WTC11 (cell line): ENCODE results near the gene FYCO1. TPM values are rescaled to one million over a fixed set of nuclear protein-coding genes. Genes with fewer than 3 reads are reported as not detected.

Source experiments
- ATAC-seq: fragments of 200-7000 bp; cut with Tn5 transposase; 2 replicates; pipeline ENCODE4 v1.10.0; 2021; ENCODE audit warnings: mild to moderate bottlenecking, moderate library complexity
- CTCF ChIA-PET: fragments of 300-600 bp; sonication (Branson Sonifier 250); formaldehyde crosslinking; loops from one replicate; lab custom pipeline; 2021; ENCODE audit warnings: antibody characterized with exemption; lab: Charles Lee
- POLR2A ChIA-PET: fragments of 350-600 bp; sonication (Branson Sonifier 250); formaldehyde crosslinking; loops from one replicate; lab custom pipeline; 2021; ENCODE audit warnings: antibody characterized with exemption; lab: Charles Lee
- DNase-seq: peaks from one replicate; pipeline ENCODE4 v3.0.0; 2021; ENCODE audit warnings: low spot score
- H3K27ac Mint-ChIP-seq: 2 replicates; pipeline ENCODE4 v1.8.0; 2021; ENCODE audit warnings: mixed read lengths
- H3K27me3 Mint-ChIP-seq: 2 replicates; pipeline ENCODE4 v1.8.0; 2021; ENCODE audit warnings: low read depth, mild to moderate bottlenecking, moderate library complexity, mixed read lengths
- H3K36me3 Mint-ChIP-seq: 2 replicates; pipeline ENCODE4 v1.8.0; 2021; ENCODE audit warnings: mixed read lengths
- H3K4me1 Mint-ChIP-seq: 2 replicates; pipeline ENCODE4 v1.8.0; 2022; ENCODE audit warnings: mixed read lengths
- H3K4me3 Mint-ChIP-seq: 2 replicates; pipeline ENCODE4 v1.8.0; 2021; ENCODE audit warnings: mild to moderate bottlenecking, moderate library complexity, mixed read lengths
- H3K9me3 Mint-ChIP-seq: 2 replicates; pipeline ENCODE4 v1.8.0; 2021; ENCODE audit warnings: mixed read lengths
- ATF2 ChIP-seq: sonication (generic); formaldehyde crosslinking; IDR thresholded peaks from 2 replicates; pipeline ENCODE4 v1.8.1; 2022; ENCODE audit warnings: low read depth, missing genetic modification reagents, borderline replicate concordance
- CREB1 ChIP-seq: sonication (generic); formaldehyde crosslinking; IDR thresholded peaks from 2 replicates; pipeline ENCODE4 v1.8.0; 2023; ENCODE audit warnings: mild to moderate bottlenecking, missing genetic modification reagents
- ELF4 ChIP-seq: sonication (generic); formaldehyde crosslinking; IDR thresholded peaks from 2 replicates; pipeline ENCODE4 v1.8.1; 2022; ENCODE audit warnings: low read depth, mild to moderate bottlenecking, moderate library complexity, missing genetic modification reagents
- IRF2 ChIP-seq: sonication (generic); formaldehyde crosslinking; IDR thresholded peaks from 2 replicates; pipeline ENCODE4 v1.8.0; 2022; ENCODE audit warnings: low read depth, missing genetic modification reagents, borderline replicate concordance
- MAX ChIP-seq: sonication (generic); formaldehyde crosslinking; IDR thresholded peaks from 2 replicates; pipeline ENCODE4 v1.8.0; 2022; ENCODE audit warnings: mild to moderate bottlenecking, missing genetic modification reagents
- MXD4 ChIP-seq: fragments of 250-450 bp; sonication (Bioruptor Pico); IDR thresholded peaks from 2 replicates; pipeline ENCODE4 v1.8.0; 2021; ENCODE audit warnings: mild to moderate bottlenecking, moderate library complexity, borderline replicate concordance
- NFATC4 ChIP-seq: fragments of 250-450 bp; sonication (Bioruptor Pico); IDR thresholded peaks from 2 replicates; pipeline ENCODE4 v1.9.0; 2021; ENCODE audit warnings: mild to moderate bottlenecking
- NFE2L1 ChIP-seq: sonication (generic); formaldehyde crosslinking; IDR thresholded peaks from 2 replicates; pipeline ENCODE4 v1.8.1; 2023; ENCODE audit warnings: missing genetic modification reagents
- NR1H2 ChIP-seq: sonication (generic); formaldehyde crosslinking; IDR thresholded peaks from 2 replicates; pipeline ENCODE4 v1.9.0; 2021; ENCODE audit warnings: mild to moderate bottlenecking, moderate library complexity, missing genetic modification reagents
- RORB ChIP-seq: fragments of 250-450 bp; sonication (Bioruptor Pico); IDR thresholded peaks from 2 replicates; pipeline ENCODE4 v1.9.0; 2021; ENCODE audit warnings: mild to moderate bottlenecking
- SMAD3 ChIP-seq: sonication (generic); formaldehyde crosslinking; IDR thresholded peaks from 2 replicates; pipeline ENCODE4 v1.8.0; 2022; ENCODE audit warnings: missing genetic modification reagents, mild to moderate bottlenecking, borderline replicate concordance
- ZMAT4 ChIP-seq: fragments of 250-450 bp; sonication (Bioruptor Pico); IDR thresholded peaks from 2 replicates; pipeline ENCODE4 v1.9.0; 2021; ENCODE audit warnings: mild to moderate bottlenecking
- ZNF219 ChIP-seq: sonication (generic); formaldehyde crosslinking; IDR thresholded peaks from 2 replicates; pipeline ENCODE4 v1.8.0; 2023; ENCODE audit warnings: missing genetic modification reagents, mild to moderate bottlenecking, borderline replicate concordance
- ZNF317 ChIP-seq: sonication (generic); formaldehyde crosslinking; IDR thresholded peaks from 2 replicates; pipeline ENCODE4 v1.8.1; 2023; ENCODE audit warnings: low read depth, mild to moderate bottlenecking, moderate library complexity, missing genetic modification reagents, borderline replicate concordance
- ZNF423 ChIP-seq: fragments of 250-450 bp; sonication (Bioruptor Pico); IDR thresholded peaks from 2 replicates; pipeline ENCODE4 v2.1.2; 2022; ENCODE audit warnings: mild to moderate bottlenecking, moderate library complexity
- total RNA-seq: library from RNA; stranded (reverse); gene quantifications from 3 replicates; pipeline ENCODE4 v1.2.3, GENCODE V29; 2021
- TF ChIP-seq, protein P1 (sequence below): fragments of 250-450 bp; sonication (Bioruptor Pico); IDR thresholded peaks from 2 replicates; pipeline ENCODE4 v2.1.2; 2022; ENCODE audit warnings: mild to moderate bottlenecking, moderate library complexity
- TF ChIP-seq, protein P2 (sequence below): sonication (generic); formaldehyde crosslinking; IDR thresholded peaks from 2 replicates; pipeline ENCODE4 v1.8.1; 2023; ENCODE audit warnings: mild to moderate bottlenecking, missing genetic modification reagents, moderate library complexity
- TF ChIP-seq, protein P3 (sequence below): sonication (generic); formaldehyde crosslinking; IDR thresholded peaks from 2 replicates; pipeline ENCODE4 v1.8.0; 2022; ENCODE audit warnings: mild to moderate bottlenecking, missing genetic modification reagents
- TF ChIP-seq, protein P4 (sequence below): sonication (generic); formaldehyde crosslinking; IDR thresholded peaks from 2 replicates; pipeline ENCODE4 v1.8.1; 2023; ENCODE audit warnings: mild to moderate bottlenecking, moderate library complexity, missing genetic modification reagents
- TF ChIP-seq, protein P5 (sequence below): sonication (generic); formaldehyde crosslinking; IDR thresholded peaks from 2 replicates; pipeline ENCODE4 v1.8.1; 2023; ENCODE audit warnings: mild to moderate bottlenecking, missing genetic modification reagents

The FYCO1 gene
- total RNA-seq, 1 experiment from 2014 or later = 13.9 TPM

DNA sequence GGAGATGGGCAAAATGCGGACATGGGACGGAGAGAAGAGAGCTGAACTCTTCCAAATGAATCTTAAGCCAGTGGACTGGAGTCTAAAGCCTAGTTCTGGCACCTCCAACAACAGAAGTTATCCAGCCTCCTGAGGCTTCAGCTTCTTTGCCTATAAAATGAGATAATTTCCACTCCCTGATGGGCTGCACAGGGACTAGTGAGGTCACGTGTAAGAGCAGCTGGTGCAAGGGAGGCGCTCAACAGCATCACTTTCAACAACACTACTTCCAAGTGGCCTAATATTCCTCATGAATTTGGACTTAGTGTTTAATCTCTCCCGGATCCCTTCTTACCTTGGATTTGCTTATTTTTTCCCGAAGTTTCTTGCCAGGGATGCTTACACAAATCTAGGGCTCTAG lies 43.7 kb downstream of the FYCO1 start (continued):
- TF ChIP-seq, protein P1, sequence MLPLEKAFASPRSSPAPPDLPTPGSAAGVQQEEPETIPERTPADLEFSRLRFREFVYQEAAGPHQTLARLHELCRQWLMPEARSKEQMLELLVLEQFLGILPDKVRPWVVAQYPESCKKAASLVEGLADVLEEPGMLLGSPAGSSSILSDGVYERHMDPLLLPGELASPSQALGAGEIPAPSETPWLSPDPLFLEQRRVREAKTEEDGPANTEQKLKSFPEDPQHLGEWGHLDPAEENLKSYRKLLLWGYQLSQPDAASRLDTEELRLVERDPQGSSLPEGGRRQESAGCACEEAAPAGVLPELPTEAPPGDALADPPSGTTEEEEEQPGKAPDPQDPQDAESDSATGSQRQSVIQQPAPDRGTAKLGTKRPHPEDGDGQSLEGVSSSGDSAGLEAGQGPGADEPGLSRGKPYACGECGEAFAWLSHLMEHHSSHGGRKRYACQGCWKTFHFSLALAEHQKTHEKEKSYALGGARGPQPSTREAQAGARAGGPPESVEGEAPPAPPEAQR = no peak

DNA sequence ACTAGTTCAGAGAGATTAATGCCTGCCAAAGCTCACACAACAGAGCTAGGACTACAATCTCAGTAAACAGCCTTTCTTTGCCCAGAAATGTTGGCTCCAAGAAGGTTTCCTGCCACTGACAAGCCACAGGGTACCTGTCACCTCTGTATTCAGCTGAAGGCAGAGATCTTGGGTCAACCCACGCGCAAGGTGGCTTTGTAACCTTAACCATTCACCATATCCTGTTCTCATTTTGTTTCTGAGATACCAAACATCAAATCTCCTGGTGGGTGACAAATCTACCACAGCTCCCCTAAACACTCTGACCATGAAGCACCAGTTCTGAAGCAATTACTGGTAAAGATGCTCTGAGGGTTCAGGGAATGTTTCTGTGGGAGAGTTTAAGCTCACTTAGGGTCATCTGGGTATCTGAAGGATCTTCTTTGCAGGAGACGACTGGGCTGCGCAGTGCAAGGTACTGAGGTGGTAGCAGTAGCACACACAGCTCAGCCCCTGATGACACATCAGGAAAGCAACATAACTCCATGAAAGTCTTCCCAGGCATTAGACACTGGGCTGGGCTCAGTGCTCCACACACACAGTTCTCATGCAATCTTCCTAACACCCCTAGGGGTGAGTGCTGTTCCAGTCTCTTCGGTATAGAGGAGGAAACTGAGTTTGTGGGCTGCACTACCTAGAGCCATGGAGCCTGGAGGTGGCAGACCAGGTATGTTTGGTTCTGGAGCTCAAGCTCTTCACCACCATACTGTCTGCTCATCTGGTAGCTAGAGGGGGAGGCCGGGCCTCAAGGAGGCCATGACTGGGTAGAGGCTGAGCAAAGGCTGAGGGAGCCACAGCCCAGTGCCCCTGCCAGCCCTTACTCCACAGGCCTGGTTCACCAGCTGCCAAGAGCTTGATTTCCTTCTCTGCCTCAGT lies 44.7 kb downstream of the FYCO1 start:
- H3K36me3 Mint-ChIP-seq = peaks cover 66% of the 10 kb centered on the region
- POLR2A ChIA-PET = no interaction called here
- CTCF ChIA-PET = interaction anchor here (1.0 kb wide), 1 partner anchor 12 kb away, joined by 4 read pairs; no protein-coding TSS in a partner anchor
- TF ChIP-seq NR1H2 (CRISPR knock-in tag) (no peak), NFATC4 (CRISPR knock-in tag) (no peak), SMAD3 (CRISPR knock-in tag) (no peak), RORB (CRISPR knock-in tag) (no peak), ZMAT4 (no peak), CREB1 (CRISPR knock-in tag) (no peak), MAX (no peak), ELF4 (CRISPR knock-in tag) (no peak)
- TF ChIP-seq, protein P2, sequence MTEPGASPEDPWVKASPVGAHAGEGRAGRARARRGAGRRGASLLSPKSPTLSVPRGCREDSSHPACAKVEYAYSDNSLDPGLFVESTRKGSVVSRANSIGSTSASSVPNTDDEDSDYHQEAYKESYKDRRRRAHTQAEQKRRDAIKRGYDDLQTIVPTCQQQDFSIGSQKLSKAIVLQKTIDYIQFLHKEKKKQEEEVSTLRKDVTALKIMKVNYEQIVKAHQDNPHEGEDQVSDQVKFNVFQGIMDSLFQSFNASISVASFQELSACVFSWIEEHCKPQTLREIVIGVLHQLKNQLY (CRISPR knock-in tag) = no peak
- TF ChIP-seq, protein P3, sequence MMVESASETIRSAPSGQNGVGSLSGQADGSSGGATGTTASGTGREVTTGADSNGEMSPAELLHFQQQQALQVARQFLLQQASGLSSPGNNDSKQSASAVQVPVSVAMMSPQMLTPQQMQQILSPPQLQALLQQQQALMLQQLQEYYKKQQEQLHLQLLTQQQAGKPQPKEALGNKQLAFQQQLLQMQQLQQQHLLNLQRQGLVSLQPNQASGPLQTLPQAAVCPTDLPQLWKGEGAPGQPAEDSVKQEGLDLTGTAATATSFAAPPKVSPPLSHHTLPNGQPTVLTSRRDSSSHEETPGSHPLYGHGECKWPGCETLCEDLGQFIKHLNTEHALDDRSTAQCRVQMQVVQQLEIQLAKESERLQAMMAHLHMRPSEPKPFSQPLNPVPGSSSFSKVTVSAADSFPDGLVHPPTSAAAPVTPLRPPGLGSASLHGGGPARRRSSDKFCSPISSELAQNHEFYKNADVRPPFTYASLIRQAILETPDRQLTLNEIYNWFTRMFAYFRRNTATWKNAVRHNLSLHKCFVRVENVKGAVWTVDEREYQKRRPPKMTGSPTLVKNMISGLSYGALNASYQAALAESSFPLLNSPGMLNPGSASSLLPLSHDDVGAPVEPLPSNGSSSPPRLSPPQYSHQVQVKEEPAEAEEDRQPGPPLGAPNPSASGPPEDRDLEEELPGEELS (CRISPR knock-in tag) = no peak
- DNase-seq = no peak
- H3K27ac Mint-ChIP-seq = no peak overlapping the region
- no peaks in the 10 kb centered on the region for H3K9me3 Mint-ChIP-seq
- no peak overlapping the region for H3K4me3 Mint-ChIP-seq
- no peaks in the 10 kb centered on the region for H3K27me3 Mint-ChIP-seq
- H3K4me1 Mint-ChIP-seq = no peaks in the 10 kb centered on the region
- ATAC-seq = no peak

DNA sequence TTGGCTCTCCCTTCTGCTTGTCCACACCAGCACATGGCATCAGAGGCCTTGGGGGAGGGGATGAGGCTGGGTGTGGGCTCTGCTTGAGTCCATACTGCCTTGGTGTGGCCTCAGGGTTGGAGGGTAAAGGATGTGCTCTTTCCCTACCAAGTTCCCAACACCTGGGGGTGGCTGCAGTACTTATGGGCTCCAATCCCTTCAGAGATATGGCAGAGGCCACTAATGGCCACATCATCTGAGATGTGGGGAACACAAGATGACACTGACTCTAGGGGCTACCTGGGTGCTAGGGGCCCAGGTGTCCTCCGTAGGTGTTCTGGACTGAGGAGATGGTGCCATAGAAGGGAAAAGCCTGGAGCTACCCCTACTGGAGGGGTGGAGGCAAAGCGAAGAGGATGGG lies 45.5 kb downstream of the FYCO1 start:
- no peak overlapping the region for H3K4me3 Mint-ChIP-seq
- POLR2A ChIA-PET = no interaction called here
- H3K27ac Mint-ChIP-seq = no peak overlapping the region
- ATAC-seq (no peak), DNase-seq (no peak)
- peaks cover 67% of the 10 kb centered on the region for H3K36me3 Mint-ChIP-seq
- no peaks in the 10 kb centered on the region for H3K9me3 Mint-ChIP-seq
- no peaks in the 10 kb centered on the region for H3K27me3 Mint-ChIP-seq
- CTCF ChIA-PET = interaction anchor here (1.0 kb wide), 1 partner anchor 11 kb away, joined by 4 read pairs; no protein-coding TSS in a partner anchor
- no peaks in the 10 kb centered on the region for H3K4me1 Mint-ChIP-seq
- TF ChIP-seq, protein P4, sequence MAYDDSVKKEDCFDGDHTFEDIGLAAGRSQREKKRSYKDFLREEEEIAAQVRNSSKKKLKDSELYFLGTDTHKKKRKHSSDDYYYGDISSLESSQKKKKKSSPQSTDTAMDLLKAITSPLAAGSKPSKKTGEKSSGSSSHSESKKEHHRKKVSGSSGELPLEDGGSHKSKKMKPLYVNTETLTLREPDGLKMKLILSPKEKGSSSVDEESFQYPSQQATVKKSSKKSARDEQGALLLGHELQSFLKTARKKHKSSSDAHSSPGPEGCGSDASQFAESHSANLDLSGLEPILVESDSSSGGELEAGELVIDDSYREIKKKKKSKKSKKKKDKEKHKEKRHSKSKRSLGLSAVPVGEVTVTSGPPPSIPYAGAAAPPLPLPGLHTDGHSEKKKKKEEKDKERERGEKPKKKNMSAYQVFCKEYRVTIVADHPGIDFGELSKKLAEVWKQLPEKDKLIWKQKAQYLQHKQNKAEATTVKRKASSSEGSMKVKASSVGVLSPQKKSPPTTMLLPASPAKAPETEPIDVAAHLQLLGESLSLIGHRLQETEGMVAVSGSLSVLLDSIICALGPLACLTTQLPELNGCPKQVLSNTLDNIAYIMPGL (CRISPR knock-in tag) = no peak
- no peak for TF ChIP-seq MXD4
- no peak for TF ChIP-seq NFE2L1
- TF ChIP-seq, protein P5, sequence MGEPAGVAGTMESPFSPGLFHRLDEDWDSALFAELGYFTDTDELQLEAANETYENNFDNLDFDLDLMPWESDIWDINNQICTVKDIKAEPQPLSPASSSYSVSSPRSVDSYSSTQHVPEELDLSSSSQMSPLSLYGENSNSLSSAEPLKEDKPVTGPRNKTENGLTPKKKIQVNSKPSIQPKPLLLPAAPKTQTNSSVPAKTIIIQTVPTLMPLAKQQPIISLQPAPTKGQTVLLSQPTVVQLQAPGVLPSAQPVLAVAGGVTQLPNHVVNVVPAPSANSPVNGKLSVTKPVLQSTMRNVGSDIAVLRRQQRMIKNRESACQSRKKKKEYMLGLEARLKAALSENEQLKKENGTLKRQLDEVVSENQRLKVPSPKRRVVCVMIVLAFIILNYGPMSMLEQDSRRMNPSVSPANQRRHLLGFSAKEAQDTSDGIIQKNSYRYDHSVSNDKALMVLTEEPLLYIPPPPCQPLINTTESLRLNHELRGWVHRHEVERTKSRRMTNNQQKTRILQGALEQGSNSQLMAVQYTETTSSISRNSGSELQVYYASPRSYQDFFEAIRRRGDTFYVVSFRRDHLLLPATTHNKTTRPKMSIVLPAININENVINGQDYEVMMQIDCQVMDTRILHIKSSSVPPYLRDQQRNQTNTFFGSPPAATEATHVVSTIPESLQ (CRISPR knock-in tag) = no peak
- no peak for TF ChIP-seq IRF2 (CRISPR knock-in tag)
- TF ChIP-seq ZNF423 (CRISPR knock-in tag) = no peak
- no peak for TF ChIP-seq ZNF317 (CRISPR knock-in tag)
- no peak for TF ChIP-seq RORB (CRISPR knock-in tag)
- TF ChIP-seq ZNF219 (CRISPR knock-in tag) = no peak
- TF ChIP-seq, protein P1 = no peak
- no peak for TF ChIP-seq ATF2 (CRISPR knock-in tag)
